HEK293 (cell line): Measurements from ENCODE around the gene FAM118A.
A peak's percentile ranks its signal among the peaks of the same experiment; 100 is the strongest.

Experiments used
- CTCF ChIA-PET: fragments of 350-600 bp; formaldehyde crosslinking; extraction: SDS; loops from one replicate; lab custom pipeline; 2021; ENCODE audit warnings: antibody characterized with exemption; lab: Yijun Ruan, JAX
- POLR2A ChIA-PET: fragments of 300-600 bp; formaldehyde crosslinking; extraction: SDS; loops from one replicate; lab custom pipeline; 2020; ENCODE audit warnings: antibody characterized with exemption, inconsistent platforms; lab: Yijun Ruan, JAX
- H3K27ac ChIP-seq: fragments of 200-500 bp; sonication (Bioruptor generic); 2 replicates; pipeline ENCODE4 v1.5.1; 2014; ENCODE audit warnings: low read depth, low read length, control low read depth, inconsistent platforms; ENCODE audit errors: extremely low read depth
- H3K36me3 ChIP-seq, 2 experiments: fragments of 200-500 bp in 1 of 2; sonication (Bioruptor generic) in 1 of 2; 1 replicate in 1 of 2; 2 replicates in 1 of 2; pipeline ENCODE4 v1.5.1; 2014 to 2017; ENCODE audit warnings: inconsistent platforms in 2 of 2, low read length in 2 of 2; ENCODE audit not compliant: control insufficient read depth in 2 of 2, insufficient read depth in 1 of 2
- H3K4me1 ChIP-seq: fragments of 200-500 bp; sonication (Bioruptor generic); 2 replicates; pipeline ENCODE4 v1.5.1; 2014; ENCODE audit warnings: mild to moderate bottlenecking, low read length, inconsistent platforms; ENCODE audit not compliant: control insufficient read depth, insufficient read depth
- H3K4me3 ChIP-seq: 2 replicates; pipeline ENCODE4 v1.5.1; 2011; ENCODE audit warnings: low read depth, mild to moderate bottlenecking, control low read depth, low read length, moderate library complexity
- H3K9me3 ChIP-seq: fragments of 200-500 bp; sonication (Bioruptor generic); 2 replicates; pipeline ENCODE4 v1.5.1; 2014; ENCODE audit warnings: low read depth, low read length, inconsistent platforms; ENCODE audit not compliant: control insufficient read depth, insufficient read depth
- KLF10 ChIP-seq: fragments of 450-650 bp; IDR thresholded peaks from 2 replicates; pipeline ENCODE4 v1.5.1; 2018; ENCODE audit warnings: missing biosample characterization, mild to moderate bottlenecking, missing genetic modification characterization
- KLF7 ChIP-seq: fragments of 450-650 bp; formaldehyde crosslinking; IDR thresholded peaks from 2 replicates; pipeline ENCODE4 v1.5.1; 2016; ENCODE audit warnings: missing biosample characterization, missing genetic modification characterization, borderline replicate concordance
- OVOL3 ChIP-seq: fragments of 450-650 bp; formaldehyde crosslinking; IDR thresholded peaks from 2 replicates; pipeline ENCODE4 v1.5.1; 2016; ENCODE audit warnings: missing biosample characterization, missing genetic modification characterization
- PATZ1 ChIP-seq: fragments of 450-650 bp; formaldehyde crosslinking; IDR thresholded peaks from 2 replicates; pipeline ENCODE4 v1.5.1; 2016; ENCODE audit warnings: missing biosample characterization, missing genetic modification characterization
- SCRT2 ChIP-seq: fragments of 450-650 bp; formaldehyde crosslinking; IDR thresholded peaks from 2 replicates; pipeline ENCODE4 v1.5.1; 2016; ENCODE audit warnings: missing biosample characterization, missing genetic modification characterization
- ZBTB20 ChIP-seq: fragments of 450-650 bp; formaldehyde crosslinking; IDR thresholded peaks from 2 replicates; pipeline ENCODE4 v1.5.1; 2016; ENCODE audit warnings: missing biosample characterization, missing genetic modification characterization
- ZBTB48 ChIP-seq: fragments of 450-650 bp; formaldehyde crosslinking; IDR thresholded peaks from 2 replicates; pipeline ENCODE4 v1.5.1; 2016; ENCODE audit warnings: missing biosample characterization, missing genetic modification characterization
- ZNF174 ChIP-seq: fragments of 450-650 bp; formaldehyde crosslinking; IDR thresholded peaks from 2 replicates; pipeline ENCODE4 v1.5.0; 2017; ENCODE audit warnings: missing biosample characterization, mild to moderate bottlenecking, missing genetic modification characterization
- ZNF184 ChIP-seq: fragments of 450-650 bp; IDR thresholded peaks from 2 replicates; pipeline ENCODE4 v1.5.1; 2018; ENCODE audit warnings: missing biosample characterization, mild to moderate bottlenecking, missing genetic modification characterization
- ZNF366 ChIP-seq: fragments of 450-650 bp; formaldehyde crosslinking; conservative IDR thresholded peaks from 2 replicates; pipeline ENCODE4 v1.5.1; 2016; ENCODE audit warnings: missing biosample characterization, missing genetic modification characterization
- ZNF473 ChIP-seq: fragments of 450-650 bp; formaldehyde crosslinking; IDR thresholded peaks from 2 replicates; pipeline ENCODE4 v1.5.1; 2017; ENCODE audit warnings: missing biosample characterization, missing genetic modification characterization
- ZNF518A ChIP-seq: fragments of 450-650 bp; formaldehyde crosslinking; conservative IDR thresholded peaks from 2 replicates; pipeline ENCODE4 v1.5.1; 2016; ENCODE audit warnings: low read depth, missing biosample characterization, missing genetic modification characterization
- ZNF521 ChIP-seq: fragments of 450-650 bp; formaldehyde crosslinking; IDR thresholded peaks from 2 replicates; pipeline ENCODE4 v1.5.1; 2017; ENCODE audit warnings: missing biosample characterization, mild to moderate bottlenecking, missing genetic modification characterization
- ZNF580 ChIP-seq: fragments of 450-650 bp; formaldehyde crosslinking; IDR thresholded peaks from 2 replicates; pipeline ENCODE4 v1.5.1; 2016; ENCODE audit warnings: missing biosample characterization, missing genetic modification characterization
- ZNF645 ChIP-seq: fragments of 450-650 bp; formaldehyde crosslinking; IDR thresholded peaks from 2 replicates; pipeline ENCODE4; 2016; ENCODE audit warnings: missing biosample characterization, missing genetic modification characterization
- ZNF664 ChIP-seq: fragments of 450-650 bp; formaldehyde crosslinking; IDR thresholded peaks from 2 replicates; pipeline ENCODE4 v1.5.1; 2016; ENCODE audit warnings: missing biosample characterization, missing genetic modification characterization
- ZNF747 ChIP-seq: fragments of 450-650 bp; formaldehyde crosslinking; IDR thresholded peaks from 2 replicates; pipeline ENCODE4 v1.5.1; 2016; ENCODE audit warnings: missing biosample characterization, missing genetic modification characterization
- ZNF843 ChIP-seq: fragments of 450-650 bp; formaldehyde crosslinking; IDR thresholded peaks from 2 replicates; pipeline ENCODE4 v1.5.1; 2016; ENCODE audit warnings: missing biosample characterization, missing genetic modification characterization
- ZSCAN18 ChIP-seq: fragments of 450-650 bp; formaldehyde crosslinking; IDR thresholded peaks from 2 replicates; pipeline ENCODE4 v1.5.1; 2016; ENCODE audit warnings: missing biosample characterization, missing genetic modification characterization

The FAM118A gene

GRCh38 chr22:45319324-45319685 is 9.6 kb downstream of the FAM118A start:
- H3K4me3 ChIP-seq, result no peak overlapping the region
- H3K36me3 ChIP-seq, result peaks cover 5 to 27% of the 10 kb centered on the region in 2 experiments; a peak in 2 of 3 replicates
- peaks cover 22% of the 10 kb centered on the region for H3K4me1 ChIP-seq
- no peaks in the 10 kb centered on the region for H3K9me3 ChIP-seq
- peak overlapping the region; percentile 60; the same call in 1 of the 2 replicates for H3K27ac ChIP-seq
- TF ChIP-seq ZBTB20 (tag by site-specific recombination) (peak; percentile 42; the same call in 1 of the 2 replicates), ZNF645 (no peak)
- ChIA-PET POLR2A (interaction anchor here (0.5 kb wide), 1 partner anchor 658 kb away, joined by 4 read pairs; no protein-coding TSS in a partner anchor), CTCF (no interaction called here)

- peaks cover 22% of the 10 kb centered on the region for H3K4me1 ChIP-seq
- no peak for TF ChIP-seq OVOL3
- no peak for TF ChIP-seq ZBTB48 (tag by site-specific recombination)
- no peak for TF ChIP-seq PATZ1 (tag by site-specific recombination)
- no peak for TF ChIP-seq ZNF174 (tag by site-specific recombination)
- peaks cover 5 to 39% of the 10 kb centered on the region in 2 experiments; a peak in 2 of 3 replicates for H3K36me3 ChIP-seq
- H3K4me3 ChIP-seq, result no peak overlapping the region
- H3K9me3 ChIP-seq, result no peaks in the 10 kb centered on the region
- ChIA-PET POLR2A (no interaction called here), CTCF (interaction anchor here (0.7 kb wide), 1 partner anchor 111 kb away, joined by 4 read pairs; no protein-coding TSS in a partner anchor)
- no peak overlapping the region for H3K27ac ChIP-seq
Observed at GRCh38 chr22:45320357-45320976, 10.7 kb downstream of the FAM118A start.

- Histone ChIP-seq H3K4me1 (peaks cover 22% of the 10 kb centered on the region), H3K4me3 (no peak overlapping the region), H3K9me3 (no peaks in the 10 kb centered on the region), H3K36me3 (peaks cover 5 to 46% of the 10 kb centered on the region in 2 experiments; a peak in 2 of 3 replicates), H3K27ac (no peak overlapping the region)
- CTCF ChIA-PET, result no interaction called here
- POLR2A ChIA-PET, result no interaction called here
- TF ChIP-seq ZNF580 (tag by site-specific recombination) (no peak), PATZ1 (tag by site-specific recombination) (no peak), KLF10 (tag by site-specific recombination) (no peak), SCRT2 (no peak), ZNF366 (tag by site-specific recombination) (no peak), ZNF518A (tag by site-specific recombination) (no peak), ZNF843 (tag by site-specific recombination) (no peak), ZNF473 (tag by site-specific recombination) (no peak), ZNF184 (tag by site-specific recombination) (no peak), ZNF747 (no peak), ZNF664 (tag by site-specific recombination) (no peak), ZSCAN18 (tag by site-specific recombination) (no peak), ZNF521 (tag by site-specific recombination) (no peak), KLF7 (tag by site-specific recombination) (no peak)
Observed at GRCh38 chr22:45321827-45322226, 12.1 kb downstream of the FAM118A start.
